ENCODE data around the gene PCDH9.

GRCh38 chr13:66952507-66952906 lies 277.6 kb downstream of the PCDH9 start:
- no peak for TF ChIP-seq CTCF (IDR thresholded peaks at IDR 0.05 in 8 of 11, conservative IDR thresholded peaks at IDR 0.05 in 3 of 11)
- no peak for TF ChIP-seq POLR2A (IDR thresholded peaks at IDR 0.05)
